CD14-positive monocyte (primary cell): Measurements from ENCODE around the gene AZIN2. TPM values are rescaled to one million over a fixed set of nuclear protein-coding genes. Genes with fewer than 3 reads are reported as not detected.
"Not testable (repeated sequence)": the region's sequence is repeated elsewhere in the genome, so short reads cannot be mapped to it uniquely, and the experiment has no call there.

Experiments
- DNase-seq, 3 donors: peaks; one replicate each; pipeline ENCODE4 v3.0.0-alpha.2; 2011 to 2022
- H2AFZ ChIP-seq: 2 replicates; pipeline ENCODE4 v1.6.0; 2012; ENCODE audit warnings: mild to moderate bottlenecking, low read depth, low read length, inconsistent platforms; ENCODE audit not compliant: insufficient read depth, poor library complexity, severe bottlenecking
- H3K27ac ChIP-seq, 2 donors: 1 replicate in 1 of 2; 2 replicates in 1 of 2; pipeline ENCODE4 v1.5.1; 2012 to 2013; ENCODE audit warnings: low read length in 2 of 2, control low read depth in 1 of 2, inconsistent platforms in 1 of 2, low read depth in 1 of 2, mild to moderate bottlenecking in 1 of 2
- H3K27me3 ChIP-seq, 2 donors: one replicate each; pipeline versions ENCODE4 v1.6.0 to v1.6.1; 2011 to 2013; ENCODE audit warnings: low read length in 2 of 2; ENCODE audit not compliant: control insufficient read depth in 2 of 2, insufficient read depth in 2 of 2
- H3K36me3 ChIP-seq, 2 donors: replicated peaks in 1 of 2; 1 replicate in 1 of 2; 2 replicates in 1 of 2; pipeline versions ENCODE4 v1.5.1 to v1.6.1; 2012 to 2013; ENCODE audit warnings: low read length in 2 of 2, control low read depth in 1 of 2, inconsistent platforms in 1 of 2, mild to moderate bottlenecking in 1 of 2; ENCODE audit not compliant: insufficient read depth in 2 of 2, control insufficient read depth in 1 of 2
- H3K4me1 ChIP-seq, 2 donors: 1 replicate in 1 of 2; 2 replicates in 1 of 2; pipeline versions ENCODE4 v1.5.1 to v1.6.1; 2012 to 2013; ENCODE audit warnings: low read length in 2 of 2, control low read depth in 1 of 2, inconsistent platforms in 1 of 2, mild to moderate bottlenecking in 1 of 2, moderate library complexity in 1 of 2; ENCODE audit not compliant: insufficient read depth in 2 of 2, control insufficient read depth in 1 of 2
- H3K4me2 ChIP-seq: replicated peaks from 2 replicates; pipeline ENCODE3; 2012; ENCODE audit warnings: low read length, moderate library complexity, mild to moderate bottlenecking; ENCODE audit not compliant: poor library complexity, severe bottlenecking; ENCODE audit errors: extremely low read depth
- H3K4me3 ChIP-seq, 3 experiments: fragments of 200-600 bp in 1 of 3; sonication (generic) in 1 of 3; replicated peaks in 1 of 3; 1 replicate in 2 of 3; 2 replicates in 1 of 3; pipeline ENCODE4 v1.5.1; 2011 to 2013; ENCODE audit warnings: low read length in 3 of 3, mild to moderate bottlenecking in 3 of 3, control low read depth in 2 of 3, low read depth in 2 of 3, inconsistent platforms in 1 of 3, moderate library complexity in 1 of 3
- H3K79me2 ChIP-seq: 2 replicates; pipeline ENCODE4 v1.6.0; 2012; ENCODE audit warnings: mild to moderate bottlenecking, control low read depth, inconsistent platforms, low read length, moderate library complexity; ENCODE audit not compliant: insufficient read depth
- H3K9ac ChIP-seq: 2 replicates; pipeline ENCODE4 v1.6.0; 2017; ENCODE audit warnings: low read length, mild to moderate bottlenecking; ENCODE audit not compliant: insufficient read depth, poor library complexity, severe bottlenecking
- H3K9me3 ChIP-seq, 2 donors: replicated peaks in 1 of 2; 1 replicate in 1 of 2; 2 replicates in 1 of 2; pipeline versions ENCODE4 v1.5.1 to v1.6.1; 2012 to 2013; ENCODE audit warnings: low read length in 2 of 2, control low read depth in 1 of 2; ENCODE audit not compliant: control insufficient read depth in 1 of 2, insufficient read depth in 1 of 2
- H4K20me1 ChIP-seq: 2 replicates; pipeline ENCODE4 v1.6.0; 2012; ENCODE audit warnings: mild to moderate bottlenecking, low read length, control low read depth, moderate library complexity; ENCODE audit not compliant: insufficient read depth
- H3K27ac Mint-ChIP-seq, 7 donors: one replicate each; pipeline ENCODE4 v1.8.0; 2020; ENCODE audit warnings: mild to moderate bottlenecking in 7 of 7, mixed read lengths in 7 of 7, moderate library complexity in 6 of 7, inconsistent platforms in 2 of 7
- H3K27me3 Mint-ChIP-seq, 3 donors: one replicate each; pipeline ENCODE4 v1.8.0; 2021 to 2022; ENCODE audit warnings: low read depth in 3 of 3, mild to moderate bottlenecking in 3 of 3, mixed read lengths in 3 of 3, moderate library complexity in 3 of 3, inconsistent platforms in 1 of 3
- H3K36me3 Mint-ChIP-seq, 2 donors: one replicate each; pipeline ENCODE4 v1.8.0; 2020; ENCODE audit warnings: mixed read lengths in 2 of 2, inconsistent platforms in 1 of 2, mild to moderate bottlenecking in 1 of 2
- H3K4me1 Mint-ChIP-seq: one replicate; pipeline ENCODE4 v1.8.0; 2020; ENCODE audit warnings: mild to moderate bottlenecking, mixed read lengths
- H3K4me3 Mint-ChIP-seq, 2 donors: one replicate each; pipeline ENCODE4 v1.8.0; 2020; ENCODE audit warnings: mild to moderate bottlenecking in 2 of 2, mixed read lengths in 2 of 2, moderate library complexity in 1 of 2
- H3K9me3 Mint-ChIP-seq, 7 donors: one replicate each; pipeline ENCODE4 v1.8.0; 2020 to 2022; ENCODE audit warnings: mixed read lengths in 7 of 7, mild to moderate bottlenecking in 6 of 7, moderate library complexity in 6 of 7, inconsistent platforms in 2 of 7
- CTCF ChIP-seq: fragments of 200-600 bp; IDR thresholded peaks from one replicate; pipeline ENCODE4 v1.8.0; 2022; ENCODE audit warnings: antibody characterized with exemption, mild to moderate bottlenecking
- WGBS: methylation state at CpG from one replicate; pipeline ENCODE4 v1.1.5; 2013; ENCODE audit warnings: missing lambda C conversion rate; ENCODE audit not compliant: insufficient coverage; 5-methylcytosine and 5-hydroxymethylcytosine counted together
- intact Hi-C, 2 donors: fragments of 100-400 bp; cut with micrococcal nuclease; formaldehyde crosslinking; loops; one replicate each; pipeline versions ENCODE4 v1.15.0 to v1.15.1; 2023
- polyA plus RNA-seq, 3 donors: library from polyadenylated mRNA; depleted of rRNA in 1 of 3; unstranded in 2 of 3; stranded (reverse) in 1 of 3; fragments of 300-500 nt in 2 of 3; fragments of >200 nt in 1 of 3; fragmentation: Illumina TruSeq in 2 of 3; gene quantifications; 1 replicate in 2 of 3; 2 replicates in 1 of 3; pipeline ENCODE4 v1.2.3, GENCODE V29; 2012 to 2021

AZIN2 gene
- polyA plus RNA-seq, 3 donors = 0.03 to 0.89 TPM; not detected in 1

- H3K27ac ChIP-seq = no peak overlapping the region
- H3K27me3 Mint-ChIP-seq = peaks cover 5 to 12% (median 7%) of the 10 kb centered on the region in 3 donors
- peaks cover 0 to 8% of the 10 kb centered on the region in 2 donors for H3K36me3 Mint-ChIP-seq
- WGBS = 97% methylated on average over 7 of the region's 10 CpGs
- H3K36me3 ChIP-seq = no peaks in the 10 kb centered on the region
- H3K79me2 ChIP-seq = no peaks in the 10 kb centered on the region
- peaks cover 5% of the 10 kb centered on the region for H3K4me1 Mint-ChIP-seq
- intact Hi-C loops = no loop called here
- no peak overlapping the region for H3K4me3 ChIP-seq
- no peak overlapping the region for H3K4me2 ChIP-seq
- no peak overlapping the region for H3K27ac Mint-ChIP-seq
- DNase-seq = no peak
- no peaks in the 10 kb centered on the region for H4K20me1 ChIP-seq
- no peak overlapping the region for H3K4me3 Mint-ChIP-seq
- no peak for TF ChIP-seq CTCF
- H3K4me1 ChIP-seq = no peaks in the 10 kb centered on the region
- H3K27me3 ChIP-seq = no peaks in the 10 kb centered on the region
- peaks cover 43 to 48% of the 10 kb centered on the region in 2 donors for H3K9me3 ChIP-seq
- no peak overlapping the region for H2AFZ ChIP-seq
- no peak overlapping the region for H3K9ac ChIP-seq
- H3K9me3 Mint-ChIP-seq = peaks cover 32 to 58% (median 49%) of the 10 kb centered on the region in 7 donors
Observed at GRCh38 chr1:33065301-33065700, 15.7 kb upstream of the AZIN2 start.

GRCh38 chr1:33066477-33066876, 14.5 kb upstream of the AZIN2 start:
- H3K4me1 Mint-ChIP-seq, H3K4me3 Mint-ChIP-seq, H3K4me1 ChIP-seq, DNase-seq, H3K36me3 ChIP-seq, H3K4me3 ChIP-seq, H3K27ac Mint-ChIP-seq, H3K27me3 ChIP-seq, intact Hi-C loops, H3K79me2 ChIP-seq, H3K9ac ChIP-seq, H4K20me1 ChIP-seq, H3K27ac ChIP-seq, H3K4me2 ChIP-seq, H3K36me3 Mint-ChIP-seq, H2AFZ ChIP-seq: not testable (repeated sequence)
- peaks cover 38 to 64% (median 53%) of the 10 kb centered on the region in 7 donors for H3K9me3 Mint-ChIP-seq
- whole genome bisulfite sequencing = 100% methylated on average over 2 of the region's 3 CpGs
- H3K27me3 Mint-ChIP-seq = peaks cover 7 to 12% (median 10%) of the 10 kb centered on the region in 3 donors
- peaks cover 47 to 54% of the 10 kb centered on the region in 2 donors for H3K9me3 ChIP-seq

- H3K27me3 Mint-ChIP-seq = peaks cover 7 to 17% (median 7%) of the 10 kb centered on the region in 3 donors
- no CpG with 5 or more reads among the region's 2 CpGs for WGBS
Observed at GRCh38 chr1:33068108-33068507, 12.8 kb upstream of the AZIN2 start.

More at GRCh38 chr1:33068108-33068507, 12.8 kb upstream of the AZIN2 start:
- H3K27ac ChIP-seq, H3K36me3 Mint-ChIP-seq, intact Hi-C loops, H4K20me1 ChIP-seq, H3K4me3 Mint-ChIP-seq, H3K79me2 ChIP-seq, H3K9ac ChIP-seq, H3K4me2 ChIP-seq, DNase-seq, H3K36me3 ChIP-seq, H3K27me3 ChIP-seq, H3K4me1 Mint-ChIP-seq, H3K4me3 ChIP-seq, H3K27ac Mint-ChIP-seq, H2AFZ ChIP-seq, H3K4me1 ChIP-seq: not testable (repeated sequence)
- H3K9me3 ChIP-seq = peaks cover 34 to 41% of the 10 kb centered on the region in 2 donors
- H3K9me3 Mint-ChIP-seq = peaks cover 29 to 51% (median 41%) of the 10 kb centered on the region in 7 donors
